WERI-Rb-1 (cell line): Measurements from ENCODE around the gene ZIC2.
A peak's percentile ranks its signal among the peaks of the same experiment; 100 is the strongest.

Experiments
- DNase-seq: peaks from one replicate; pipeline ENCODE4 v3.0.0-alpha.2; 2020
- H3K27ac ChIP-seq: fragments of 250-450 bp; sonication (Bioruptor Pico); 2 replicates; pipeline ENCODE4 v1.5.1; 2020; ENCODE audit warnings: mild to moderate bottlenecking, moderate library complexity
- H3K27me3 ChIP-seq: fragments of 250-450 bp; sonication (Bioruptor Pico); 2 replicates; pipeline ENCODE4 v1.5.1; 2021; ENCODE audit warnings: mild to moderate bottlenecking, low read depth, moderate library complexity; ENCODE audit not compliant: insufficient read depth, severe bottlenecking
- H3K36me3 ChIP-seq: fragments of 250-450 bp; sonication (Bioruptor Pico); 2 replicates; pipeline ENCODE4 v1.5.1; 2020; ENCODE audit warnings: mild to moderate bottlenecking, moderate library complexity
- H3K4me3 ChIP-seq: 2 replicates; pipeline ENCODE4 v1.5.1; 2011; ENCODE audit warnings: low read depth, mild to moderate bottlenecking, control low read depth, low read length
- H3K9me3 ChIP-seq: fragments of 250-450 bp; sonication (Bioruptor Pico); 2 replicates; pipeline ENCODE4 v1.5.1; 2021; ENCODE audit warnings: mild to moderate bottlenecking, moderate library complexity; ENCODE audit not compliant: severe bottlenecking
- CTCF ChIP-seq: IDR thresholded peaks from 2 replicates; pipeline ENCODE4 v1.5.1; 2011; ENCODE audit warnings: low read depth, mild to moderate bottlenecking, control low read depth, inconsistent platforms, low read length

ZIC2 gene

GRCh38 chr13:99956473-99957349, 24.9 kb upstream of the ZIC2 start:
- Histone ChIP-seq H3K4me3 (peak overlapping the region; percentile 70), H3K9me3 (no peaks in the 10 kb centered on the region), H3K36me3 (no peaks in the 10 kb centered on the region), H3K27me3 (peaks cover 30% of the 10 kb centered on the region), H3K27ac (no peak overlapping the region)
- DNase-seq, result peak; percentile 62
- peak; percentile 40 for TF ChIP-seq CTCF

GRCh38 chr13:99958406-99959126, 23.0 kb upstream of the ZIC2 start:
- TF ChIP-seq CTCF, result no peak
- H3K27me3 ChIP-seq, result peaks cover 30% of the 10 kb centered on the region

GRCh38 chr13:99959127-99959539, 22.5 kb upstream of the ZIC2 start:
- TF ChIP-seq CTCF, result no peak
- H3K9me3 ChIP-seq, result no peaks in the 10 kb centered on the region
- H3K27ac ChIP-seq, result no peak overlapping the region
- peaks cover 30% of the 10 kb centered on the region for H3K27me3 ChIP-seq
- H3K4me3 ChIP-seq, result no peak overlapping the region
- no peaks in the 10 kb centered on the region for H3K36me3 ChIP-seq
- no peak for DNase-seq

More at GRCh38 chr13:99958406-99959126, 23.0 kb upstream of the ZIC2 start:
- H3K27ac ChIP-seq, result no peak overlapping the region
- no peaks in the 10 kb centered on the region for H3K36me3 ChIP-seq
- no peak for DNase-seq
- H3K9me3 ChIP-seq, result no peaks in the 10 kb centered on the region
- H3K4me3 ChIP-seq, result no peak overlapping the region

GRCh38 chr13:99959540-99960230, 21.9 kb upstream of the ZIC2 start:
- Histone ChIP-seq H3K36me3 (no peaks in the 10 kb centered on the region; the same call in 1 of the 2 replicates), H3K4me3 (no peak overlapping the region), H3K9me3 (no peaks in the 10 kb centered on the region), H3K27me3 (peaks cover 30% of the 10 kb centered on the region), H3K27ac (no peak overlapping the region)
- no peak for DNase-seq
- no peak for TF ChIP-seq CTCF

- Histone ChIP-seq H3K27me3 (peaks cover 19% of the 10 kb centered on the region), H3K4me3 (no peak overlapping the region)
Measured at GRCh38 chr13:99960663-99961311, 20.8 kb upstream of the ZIC2 start.

More at GRCh38 chr13:99960663-99961311, 20.8 kb upstream of the ZIC2 start:
- Histone ChIP-seq H3K27ac (peak overlapping the region; percentile 18; the same call in 1 of the 2 replicates), H3K36me3 (peaks cover 6% of the 10 kb centered on the region), H3K9me3 (no peaks in the 10 kb centered on the region)
- peak; percentile 68 for DNase-seq
- TF ChIP-seq CTCF, result no peak
